ENCODE measurements around the gene PRPF6. TPM values are rescaled to one million over a fixed set of nuclear protein-coding genes. Genes with fewer than 3 reads are reported as not detected.

The PRPF6 gene
- total and polyA plus RNA-seq, 2 of the 13 experiments (the other 11 are each of a cell fraction or from before 2014, with no cell fraction given) = 63.7 to 101 TPM

DNA sequence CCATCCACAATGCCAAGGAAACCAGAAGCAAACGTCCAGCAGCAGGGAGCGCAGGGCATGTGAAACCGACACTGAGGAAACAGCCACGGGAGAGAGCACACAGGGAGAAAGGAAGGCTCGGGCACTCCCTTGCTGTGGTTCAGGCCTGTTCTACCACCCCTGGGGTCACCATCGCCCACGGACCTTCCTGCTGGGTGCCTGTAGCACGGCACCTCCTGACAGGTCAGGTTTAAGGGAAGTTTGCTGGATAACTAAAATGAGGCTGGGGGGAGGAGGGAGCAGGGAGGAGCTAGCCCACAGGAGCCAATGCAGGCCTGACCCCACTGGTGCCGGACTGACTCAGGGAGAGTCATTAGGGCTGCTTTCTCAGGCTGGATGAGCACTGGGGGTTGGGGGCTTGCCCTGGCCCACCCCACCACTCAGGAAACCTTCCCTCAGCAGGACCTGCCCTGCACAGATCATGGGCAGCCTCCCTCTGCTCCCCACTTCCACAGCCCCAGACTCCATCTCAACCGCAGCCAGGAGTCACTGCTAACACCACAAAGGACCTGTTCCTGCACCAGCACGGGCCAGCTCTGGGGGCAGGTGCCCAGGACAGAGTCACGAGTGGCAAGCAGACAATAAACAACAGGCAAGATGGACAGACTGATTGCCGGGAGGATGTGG is 27.0 kb upstream of the PRPF6 start (continued):
- TF ChIP-seq, protein P1, sequence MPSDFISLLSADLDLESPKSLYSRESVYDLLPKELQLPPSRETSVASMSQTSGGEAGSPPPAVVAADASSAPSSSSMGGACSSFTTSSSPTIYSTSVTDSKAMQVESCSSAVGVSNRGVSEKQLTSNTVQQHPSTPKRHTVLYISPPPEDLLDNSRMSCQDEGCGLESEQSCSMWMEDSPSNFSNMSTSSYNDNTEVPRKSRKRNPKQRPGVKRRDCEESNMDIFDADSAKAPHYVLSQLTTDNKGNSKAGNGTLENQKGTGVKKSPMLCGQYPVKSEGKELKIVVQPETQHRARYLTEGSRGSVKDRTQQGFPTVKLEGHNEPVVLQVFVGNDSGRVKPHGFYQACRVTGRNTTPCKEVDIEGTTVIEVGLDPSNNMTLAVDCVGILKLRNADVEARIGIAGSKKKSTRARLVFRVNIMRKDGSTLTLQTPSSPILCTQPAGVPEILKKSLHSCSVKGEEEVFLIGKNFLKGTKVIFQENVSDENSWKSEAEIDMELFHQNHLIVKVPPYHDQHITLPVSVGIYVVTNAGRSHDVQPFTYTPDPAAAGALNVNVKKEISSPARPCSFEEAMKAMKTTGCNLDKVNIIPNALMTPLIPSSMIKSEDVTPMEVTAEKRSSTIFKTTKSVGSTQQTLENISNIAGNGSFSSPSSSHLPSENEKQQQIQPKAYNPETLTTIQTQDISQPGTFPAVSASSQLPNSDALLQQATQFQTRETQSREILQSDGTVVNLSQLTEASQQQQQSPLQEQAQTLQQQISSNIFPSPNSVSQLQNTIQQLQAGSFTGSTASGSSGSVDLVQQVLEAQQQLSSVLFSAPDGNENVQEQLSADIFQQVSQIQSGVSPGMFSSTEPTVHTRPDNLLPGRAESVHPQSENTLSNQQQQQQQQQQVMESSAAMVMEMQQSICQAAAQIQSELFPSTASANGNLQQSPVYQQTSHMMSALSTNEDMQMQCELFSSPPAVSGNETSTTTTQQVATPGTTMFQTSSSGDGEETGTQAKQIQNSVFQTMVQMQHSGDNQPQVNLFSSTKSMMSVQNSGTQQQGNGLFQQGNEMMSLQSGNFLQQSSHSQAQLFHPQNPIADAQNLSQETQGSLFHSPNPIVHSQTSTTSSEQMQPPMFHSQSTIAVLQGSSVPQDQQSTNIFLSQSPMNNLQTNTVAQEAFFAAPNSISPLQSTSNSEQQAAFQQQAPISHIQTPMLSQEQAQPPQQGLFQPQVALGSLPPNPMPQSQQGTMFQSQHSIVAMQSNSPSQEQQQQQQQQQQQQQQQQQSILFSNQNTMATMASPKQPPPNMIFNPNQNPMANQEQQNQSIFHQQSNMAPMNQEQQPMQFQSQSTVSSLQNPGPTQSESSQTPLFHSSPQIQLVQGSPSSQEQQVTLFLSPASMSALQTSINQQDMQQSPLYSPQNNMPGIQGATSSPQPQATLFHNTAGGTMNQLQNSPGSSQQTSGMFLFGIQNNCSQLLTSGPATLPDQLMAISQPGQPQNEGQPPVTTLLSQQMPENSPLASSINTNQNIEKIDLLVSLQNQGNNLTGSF (CRISPR knock-in tag; IDR thresholded peaks at IDR 0.05) = no peak
- TF ChIP-seq ZNF235 (CRISPR knock-in tag; IDR thresholded peaks at IDR 0.05; ENCODE audit: borderline replicate concordance) (no peak), TBL1XR1 (IDR thresholded peaks at IDR 0.05; ENCODE audit: borderline replicate concordance, low read length, partially characterized antibody) (no peak), ZNF83 (CRISPR knock-in tag; IDR thresholded peaks at IDR 0.05; ENCODE audit: borderline replicate concordance) (0 out of 2 replicates have a peak, but pooled peaks have one; percentile 26), CENPT (CRISPR knock-in tag; IDR thresholded peaks at IDR 0.05; ENCODE audit: low read depth) (no peak), TCF7 (IDR thresholded peaks at IDR 0.05; ENCODE audit: low read depth) (no peak), ZNF747 (CRISPR knock-in tag; IDR thresholded peaks at IDR 0.05; ENCODE audit: borderline replicate concordance) (no peak), ZNF496 (CRISPR knock-in tag; IDR thresholded peaks at IDR 0.05; ENCODE audit: insufficient replicate concordance) (no peak), ZNF253 (CRISPR knock-in tag; IDR thresholded peaks at IDR 0.05; ENCODE audit: borderline replicate concordance) (0 out of 2 replicates have a peak, but pooled peaks have one; percentile 20), ZNF205 (CRISPR knock-in tag; IDR thresholded peaks at IDR 0.05) (no peak)

All from HepG2 (cell line).